CMK (cell line): ENCODE results near the gene GPC6.

Experiments
- DNase-seq: peaks from one replicate; pipeline ENCODE4 v3.0.0-alpha.2; 2010; ENCODE audit warnings: low read depth

GPC6 gene

GRCh38 chr13:93981426-93981977 lies 754.9 kb downstream of the GPC6 start:
- DNase-seq: no peak

DNA sequence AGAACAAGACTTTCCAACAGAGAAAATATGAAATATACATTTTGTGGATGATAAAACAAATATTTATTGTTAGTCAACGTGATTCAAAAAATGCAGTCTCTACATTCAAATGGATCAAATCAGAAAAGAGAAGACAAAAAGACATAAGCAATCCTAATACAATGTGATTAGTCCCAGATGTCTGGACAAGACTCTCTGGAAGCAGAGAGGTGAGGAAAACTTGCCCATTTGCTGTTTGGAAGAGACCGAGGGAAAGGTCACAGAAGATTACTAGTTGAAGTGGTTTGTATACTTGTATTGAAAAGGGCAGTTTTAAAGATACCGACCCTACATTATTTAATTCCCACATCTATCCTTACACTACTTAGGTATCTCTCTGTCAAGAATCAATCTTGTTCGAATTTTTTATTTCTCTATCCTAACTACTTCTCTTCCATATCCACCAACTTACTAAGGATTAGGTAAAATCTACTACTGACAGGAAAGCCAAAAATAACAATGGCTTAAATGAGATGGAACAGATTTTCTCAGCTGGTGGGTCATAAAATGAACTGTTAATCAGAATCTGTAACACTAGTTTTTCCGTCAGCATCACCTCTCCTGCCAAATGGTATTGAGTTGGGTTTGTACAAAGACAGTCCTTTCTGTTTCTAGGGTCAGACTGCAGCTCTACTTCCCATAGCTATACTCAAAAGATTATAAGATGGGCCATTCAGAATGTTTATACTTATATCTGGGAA lies 755.7 kb downstream of the GPC6 start:
- DNase-seq: no peak

GRCh38 chr13:93984052-93984451 lies 757.4 kb downstream of the GPC6 start:
- DNase-seq: no peak

DNA sequence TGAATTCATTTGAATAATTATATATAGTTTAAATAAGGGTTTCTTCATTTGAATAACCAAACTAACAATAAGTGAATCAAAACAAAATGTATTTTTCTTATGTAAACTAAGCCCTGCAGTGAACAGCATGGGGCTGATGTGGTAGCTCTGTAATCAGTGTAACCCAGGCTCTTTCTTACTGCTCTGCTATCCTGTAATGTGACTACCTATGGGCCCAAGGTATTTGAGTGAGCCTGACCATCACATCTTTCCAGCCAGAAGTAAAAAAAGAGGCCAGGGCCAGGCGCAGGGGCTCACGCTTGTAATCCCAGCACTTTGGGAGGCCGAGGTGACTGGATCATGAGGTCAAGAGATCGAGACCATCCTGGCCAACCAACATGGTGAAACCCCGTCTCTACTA lies 758.3 kb downstream of the GPC6 start:
- no peak for DNase-seq

- DNase-seq: no peak
These were observed 760.9 kb downstream of the GPC6 start for GRCh38 chr13:93987458-93987857.

DNA sequence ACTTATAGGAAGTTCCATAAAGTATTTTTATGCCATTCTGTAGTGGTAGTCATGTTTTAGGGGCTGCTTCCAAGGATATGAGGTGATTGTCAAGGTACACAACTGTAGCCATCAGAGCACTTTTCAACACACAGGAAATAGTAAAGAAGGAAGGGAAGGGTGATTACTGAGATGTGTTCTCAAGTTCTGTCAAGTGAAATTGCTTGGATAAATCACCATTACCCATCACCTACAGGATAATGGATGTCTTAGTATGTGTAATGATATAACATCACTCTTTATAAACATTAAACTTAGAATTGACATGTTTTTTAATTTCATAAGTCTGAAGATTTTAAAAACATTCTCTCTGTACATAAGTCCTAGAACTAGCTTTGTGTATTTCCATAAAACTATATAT lies 765.0 kb downstream of the GPC6 start:
- no peak for DNase-seq

- DNase-seq: no peak
These were observed 769.9 kb downstream of the GPC6 start for GRCh38 chr13:93996481-93996880.

DNA sequence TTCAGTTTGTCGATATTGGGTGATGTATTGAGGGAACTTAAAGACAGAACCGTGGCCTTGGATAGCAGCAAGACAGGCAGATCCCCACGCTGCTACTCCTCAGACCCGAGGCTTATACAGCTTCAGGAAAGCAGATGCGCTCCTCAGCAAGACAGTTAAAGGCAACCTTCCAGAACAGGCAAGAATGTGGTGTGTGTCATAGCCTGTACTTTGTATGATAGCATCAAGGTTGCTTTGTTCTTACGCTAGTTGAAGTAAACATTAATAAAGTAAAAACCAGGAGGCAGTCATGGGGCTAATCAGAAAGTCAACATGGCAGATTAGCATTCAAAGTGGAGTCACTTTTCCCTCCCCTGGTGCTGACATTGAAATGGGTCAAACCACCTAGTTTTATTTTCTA lies 779.7 kb downstream of the GPC6 start:
- DNase-seq: no peak

DNA sequence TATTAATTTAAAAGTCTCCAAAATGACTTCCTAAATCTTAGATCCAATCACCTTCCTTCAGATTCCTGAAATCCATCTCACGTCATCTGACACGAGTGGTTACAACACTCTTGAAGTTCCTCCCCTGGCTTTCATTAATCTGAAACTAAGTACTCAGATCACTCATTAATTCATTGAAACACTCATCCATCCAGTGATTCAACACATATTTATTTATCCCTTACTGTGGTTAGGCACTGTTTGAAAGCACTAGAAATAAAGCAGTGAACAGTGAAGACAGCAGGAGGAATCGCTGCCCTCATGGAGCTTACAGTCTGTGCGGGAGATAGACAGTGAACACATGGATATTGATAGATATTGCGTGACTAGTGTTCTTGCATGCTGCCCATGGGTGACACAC lies 780.5 kb downstream of the GPC6 start:
- DNase-seq: no peak

DNA sequence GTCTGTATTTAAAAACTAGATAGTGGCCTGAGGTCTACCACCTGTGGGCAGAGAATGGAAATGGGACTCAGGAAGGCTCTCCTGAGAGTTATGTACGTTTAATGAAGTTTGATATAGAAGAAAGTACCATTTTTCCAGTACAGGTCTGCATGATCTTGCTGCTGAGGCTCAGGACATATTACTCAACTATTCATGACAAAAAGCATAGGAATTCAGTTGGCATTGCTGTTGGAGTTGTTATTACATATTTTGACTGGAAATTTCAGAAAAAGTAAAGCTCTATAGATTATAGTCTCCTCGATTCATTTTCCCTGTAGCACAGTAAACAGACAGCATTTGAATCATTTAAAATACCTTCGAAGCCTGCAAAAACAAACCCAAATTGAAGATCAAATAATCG lies 783.1 kb downstream of the GPC6 start:
- DNase-seq: no peak

DNA sequence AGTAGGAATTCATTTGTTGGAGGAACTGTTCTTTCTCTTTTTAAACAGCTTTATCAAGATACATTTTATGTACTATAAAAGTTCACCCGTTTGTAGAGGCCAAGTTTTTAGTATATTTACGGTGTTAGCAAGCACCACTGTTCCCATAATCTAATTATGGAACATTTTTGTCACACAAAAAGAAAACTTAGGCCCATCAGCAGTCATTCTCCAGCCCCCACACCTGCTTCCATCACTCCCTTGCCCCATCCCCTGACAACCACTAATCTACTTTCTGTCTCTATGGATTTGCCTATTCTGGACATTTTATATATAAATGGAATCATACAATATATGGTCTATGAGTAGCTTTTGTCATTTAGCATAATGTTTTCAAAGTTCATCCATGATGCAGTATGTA lies 787.9 kb downstream of the GPC6 start:
- no peak for DNase-seq

DNA sequence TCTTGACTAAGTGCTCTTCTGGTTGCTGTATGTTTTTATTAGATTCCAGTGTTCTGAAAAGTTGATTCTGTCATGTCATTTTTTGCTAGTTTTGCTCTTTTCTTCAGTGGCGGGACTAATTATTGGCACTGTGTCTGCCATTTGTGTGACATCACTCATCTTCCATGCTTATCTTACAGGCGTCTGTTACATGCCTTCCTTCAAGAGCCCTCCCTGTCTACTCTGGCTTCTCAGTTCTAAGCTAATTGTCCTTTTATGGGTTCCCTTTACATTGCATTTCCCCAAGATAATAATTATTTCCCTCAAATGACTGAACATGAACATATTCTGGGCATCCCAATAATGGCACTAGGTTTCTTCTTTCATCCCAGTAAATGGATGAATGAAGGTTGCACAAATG lies 793.8 kb downstream of the GPC6 start:
- no peak for DNase-seq

- DNase-seq: no peak
These were observed 794.2 kb downstream of the GPC6 start for GRCh38 chr13:94020833-94021232.

DNA sequence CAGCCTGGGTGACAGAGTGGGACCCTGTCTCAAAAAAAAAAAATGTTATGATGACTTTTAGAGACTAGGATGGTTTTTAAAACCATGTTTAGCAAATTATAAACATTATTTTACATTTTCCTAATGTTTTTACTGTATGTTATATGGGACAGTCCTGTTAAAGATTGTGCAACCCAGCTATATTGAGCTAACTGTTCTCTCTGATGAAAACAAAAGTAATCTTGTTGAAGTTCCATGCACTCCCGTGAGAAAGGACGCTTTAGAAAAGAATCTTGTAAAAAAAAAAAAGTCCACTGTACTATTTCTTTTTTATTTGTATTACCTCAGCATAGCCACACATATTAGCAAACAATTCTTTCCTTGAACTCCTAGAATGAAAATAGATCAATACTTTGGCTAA lies 801.6 kb downstream of the GPC6 start:
- no peak for DNase-seq

DNA sequence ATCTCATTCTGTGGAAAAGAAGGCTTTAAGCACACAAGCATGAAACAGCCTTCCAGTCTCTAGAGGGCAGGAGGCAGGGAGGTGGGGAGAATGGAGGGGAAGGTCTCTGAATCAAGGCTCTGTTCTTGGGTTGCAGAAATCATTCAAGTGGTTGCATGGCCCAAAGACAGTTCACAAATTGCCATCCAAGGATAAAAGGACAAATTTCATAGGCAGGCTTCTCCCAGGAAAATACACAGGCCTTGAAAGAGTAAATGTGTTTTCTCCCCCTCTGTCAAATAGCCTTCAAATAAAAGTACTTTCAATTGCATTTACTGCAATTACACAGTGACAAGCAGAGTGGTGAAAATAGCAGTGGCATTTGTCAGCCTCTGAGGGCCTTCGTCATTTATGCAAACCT lies 802.0 kb downstream of the GPC6 start:
- no peak for DNase-seq

DNA sequence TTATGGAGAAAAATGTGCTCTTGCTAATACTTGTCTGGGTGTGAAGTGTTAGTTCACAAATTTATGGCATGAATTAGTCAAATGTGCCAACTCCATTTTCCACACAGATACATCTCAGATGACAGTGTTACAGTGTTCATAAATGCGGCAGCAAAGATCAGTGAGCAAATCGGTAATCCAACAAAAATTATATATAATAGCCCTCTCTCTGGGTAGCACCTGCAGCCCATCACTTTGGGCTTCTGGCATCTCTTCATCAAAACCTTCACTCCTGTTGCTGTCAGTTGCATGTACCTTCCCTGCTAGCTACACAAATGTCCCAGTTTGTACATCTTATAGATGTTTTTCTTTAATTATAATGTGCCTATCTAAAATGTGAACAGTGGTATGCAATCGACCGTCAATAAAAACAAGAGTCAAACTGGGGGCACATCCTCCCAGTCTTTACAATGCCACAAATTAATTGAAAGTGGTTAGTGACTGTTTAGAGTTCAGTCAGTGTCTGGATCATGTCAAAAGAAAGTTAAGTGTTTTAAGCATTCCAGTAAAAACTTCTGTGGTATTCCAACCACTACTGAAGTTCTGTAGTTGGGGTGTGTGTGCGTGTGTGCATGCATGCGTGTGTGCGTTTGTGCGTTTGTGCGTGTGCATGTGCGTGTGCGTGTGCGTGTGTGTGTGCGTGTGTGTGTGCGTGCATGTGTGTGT lies 804.0 kb downstream of the GPC6 start:
- no peak for DNase-seq

GRCh38 chr13:94031609-94032008 lies 805.0 kb downstream of the GPC6 start:
- no peak for DNase-seq

- DNase-seq: no peak
These were observed 806.5 kb downstream of the GPC6 start for GRCh38 chr13:94033098-94033497.

- DNase-seq: no peak
These were observed 807.4 kb downstream of the GPC6 start for GRCh38 chr13:94033830-94034642.

DNA sequence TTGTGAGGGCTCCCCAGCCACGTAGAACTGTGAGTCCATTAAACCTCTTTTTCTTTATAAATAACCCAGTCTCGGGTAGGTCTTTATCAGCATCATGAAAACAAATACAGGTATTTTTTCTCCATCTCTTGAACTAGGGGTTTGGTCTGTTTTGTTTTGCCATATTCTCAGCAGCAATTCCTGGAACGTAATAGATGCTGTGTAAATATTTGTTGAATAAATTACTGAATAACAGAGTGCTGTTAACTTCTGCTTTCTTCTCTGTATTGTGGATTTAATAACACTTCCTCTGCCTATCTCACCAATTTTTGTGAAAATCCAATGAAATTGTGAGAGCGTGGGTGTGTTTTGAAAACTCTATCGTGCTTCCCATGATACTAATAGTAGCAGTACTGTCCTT lies 823.4 kb downstream of the GPC6 start:
- DNase-seq: no peak

- no peak for DNase-seq
These were observed 824.1 kb downstream of the GPC6 start for GRCh38 chr13:94050686-94051085.

GRCh38 chr13:94053986-94054593 lies 827.5 kb downstream of the GPC6 start:
- DNase-seq: no peak
